Measurements from ENCODE around the gene FAM131C.

The FAM131C gene

GRCh38 chr1:16083486-16083885 lies 10.0 kb upstream of the FAM131C start:
- no peak overlapping the region for H3K4me3 ChIP-seq (ENCODE audit: low read depth, low read length)
- no peaks in the 10 kb centered on the region for H3K27me3 ChIP-seq (ENCODE audit: insufficient read depth, low read depth, severe bottlenecking)
- no peak overlapping the region for H3K27ac ChIP-seq
- no peaks in the 10 kb centered on the region for H3K9me3 ChIP-seq (ENCODE audit: severe bottlenecking)
- TF ChIP-seq CTCF (IDR thresholded peaks at IDR 0.05; ENCODE audit: low read depth, low read length), result no peak
- H3K36me3 ChIP-seq, result no peaks in the 10 kb centered on the region
- no peak for DNase-seq

- no peak overlapping the region for H3K27ac ChIP-seq
- H3K36me3 ChIP-seq, result no peaks in the 10 kb centered on the region
- no peaks in the 10 kb centered on the region for H3K27me3 ChIP-seq (ENCODE audit: insufficient read depth, low read depth, severe bottlenecking)
- no peaks in the 10 kb centered on the region for H3K9me3 ChIP-seq (ENCODE audit: severe bottlenecking)
- peak; percentile 83 for DNase-seq
- H3K4me3 ChIP-seq (ENCODE audit: low read depth, low read length), result no peak overlapping the region
- peak; percentile 91 for TF ChIP-seq CTCF (IDR thresholded peaks at IDR 0.05; ENCODE audit: low read depth, low read length)
Measured at GRCh38 chr1:16082283-16083038, 9.0 kb upstream of the FAM131C start.

- no peak for DNase-seq
- H3K36me3 ChIP-seq, result no peaks in the 10 kb centered on the region
- no peak overlapping the region for H3K27ac ChIP-seq
- H3K27me3 ChIP-seq (ENCODE audit: insufficient read depth, low read depth, severe bottlenecking), result no peaks in the 10 kb centered on the region
- TF ChIP-seq CTCF (IDR thresholded peaks at IDR 0.05; ENCODE audit: low read depth, low read length), result no peak
- H3K4me3 ChIP-seq (ENCODE audit: low read depth, low read length), result no peak overlapping the region
- H3K9me3 ChIP-seq (ENCODE audit: severe bottlenecking), result no peaks in the 10 kb centered on the region
Measured at GRCh38 chr1:16081636-16082035, 8.2 kb upstream of the FAM131C start.

- no peaks in the 10 kb centered on the region for H3K27me3 ChIP-seq (ENCODE audit: insufficient read depth, low read depth, severe bottlenecking)
- no peak overlapping the region for H3K27ac ChIP-seq
- no peaks in the 10 kb centered on the region for H3K9me3 ChIP-seq (ENCODE audit: severe bottlenecking)
- H3K36me3 ChIP-seq, result no peaks in the 10 kb centered on the region
- TF ChIP-seq CTCF (IDR thresholded peaks at IDR 0.05; ENCODE audit: low read depth, low read length), result no peak
- DNase-seq, result no peak
- H3K4me3 ChIP-seq (ENCODE audit: low read depth, low read length), result no peak overlapping the region
Measured at GRCh38 chr1:16080422-16081150, 7.1 kb upstream of the FAM131C start.

- peak; percentile 79 for DNase-seq
- no peaks in the 10 kb centered on the region for H3K9me3 ChIP-seq (ENCODE audit: severe bottlenecking)
- H3K27ac ChIP-seq, result no peak overlapping the region
- peak; percentile 95 for TF ChIP-seq CTCF (IDR thresholded peaks at IDR 0.05; ENCODE audit: low read depth, low read length)
- no peak overlapping the region for H3K4me3 ChIP-seq (ENCODE audit: low read depth, low read length)
- H3K27me3 ChIP-seq (ENCODE audit: insufficient read depth, low read depth, severe bottlenecking), result no peaks in the 10 kb centered on the region
- no peaks in the 10 kb centered on the region for H3K36me3 ChIP-seq
Measured at GRCh38 chr1:16078925-16079656, 5.6 kb upstream of the FAM131C start.
